Measurements from ENCODE around the gene TCEANC.
"Not testable (repeated sequence)": the region's sequence is repeated elsewhere in the genome, so short reads cannot be mapped to it uniquely, and the experiment has no call there.

Gene TCEANC, protein sequence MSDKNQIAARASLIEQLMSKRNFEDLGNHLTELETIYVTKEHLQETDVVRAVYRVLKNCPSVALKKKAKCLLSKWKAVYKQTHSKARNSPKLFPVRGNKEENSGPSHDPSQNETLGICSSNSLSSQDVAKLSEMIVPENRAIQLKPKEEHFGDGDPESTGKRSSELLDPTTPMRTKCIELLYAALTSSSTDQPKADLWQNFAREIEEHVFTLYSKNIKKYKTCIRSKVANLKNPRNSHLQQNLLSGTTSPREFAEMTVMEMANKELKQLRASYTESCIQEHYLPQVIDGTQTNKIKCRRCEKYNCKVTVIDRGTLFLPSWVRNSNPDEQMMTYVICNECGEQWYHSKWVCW

DNA sequence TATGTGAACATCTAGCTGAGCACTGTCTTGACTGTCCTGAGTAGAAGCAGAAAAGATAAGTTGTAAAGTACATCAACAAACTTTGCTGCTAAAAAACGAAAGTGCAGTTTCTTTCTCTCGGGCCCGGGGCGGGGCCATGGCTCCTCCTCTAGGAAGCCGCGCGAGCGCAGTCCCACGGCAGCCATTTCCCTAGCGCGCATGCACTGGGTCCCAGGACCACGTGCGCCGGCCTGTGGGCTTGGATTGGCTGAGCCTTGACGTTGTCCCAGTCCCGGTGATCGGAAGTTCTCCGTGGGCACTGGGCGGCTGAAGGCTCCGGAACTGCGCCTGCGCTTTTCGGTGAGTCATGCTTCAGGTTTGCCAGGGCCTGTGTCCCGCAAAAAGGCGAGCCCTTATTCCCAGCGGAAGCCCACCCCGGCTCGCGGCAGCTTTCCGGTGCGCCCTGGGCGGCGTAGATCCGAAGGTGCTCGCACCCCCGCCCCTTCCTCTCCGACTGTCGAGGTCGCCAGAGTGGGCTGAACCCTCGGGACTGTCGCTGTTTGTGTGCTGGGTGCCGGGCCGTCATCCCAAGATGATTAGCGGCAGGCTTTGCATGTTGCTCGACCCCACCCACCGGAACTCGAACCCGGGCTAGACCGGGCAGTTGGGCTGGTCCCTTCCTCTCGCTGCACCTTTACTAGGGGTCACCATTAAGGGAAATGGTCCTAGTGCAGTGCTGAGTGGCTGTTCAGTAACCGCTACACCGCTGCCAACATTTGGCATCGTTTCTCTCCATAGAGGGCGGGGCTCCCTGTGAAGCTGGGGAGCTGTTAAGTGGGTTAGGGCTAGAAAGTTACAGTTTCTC, at the start of gene TCEANC:
TSS of gene TCEANC (plus strand) at position 292 of the 844 bp plus-strand sequence. CDS start 9,368 bp downstream, outside the sequence.
- H3K27ac ChIP-seq (ENCODE audit: low read depth, low read length): peak within 1 kb of the TSS; percentile 90
- no peaks in the 10 kb centered on the region for H3K36me3 ChIP-seq (ENCODE audit: control insufficient read depth, insufficient read depth, low read length)
- H3K27me3 ChIP-seq (ENCODE audit: control insufficient read depth, insufficient read depth, low read length): no peaks in the 10 kb centered on the region; the same call in none of the 2 replicates
- peak within 1 kb of the TSS; percentile 79 for H3K4me3 ChIP-seq (ENCODE audit: low read depth, low read length)
- H3K9me3 ChIP-seq (ENCODE audit: control insufficient read depth, insufficient read depth, low read length): no peaks in the 10 kb centered on the region
- H3K9ac ChIP-seq (ENCODE audit: low read depth, low read length): peak within 1 kb of the TSS; percentile 56
- peaks cover 3% of the 10 kb centered on the region; the same call in 1 of the 2 replicates for H3K4me1 ChIP-seq (ENCODE audit: control insufficient read depth, insufficient read depth, low read length)

DNA sequence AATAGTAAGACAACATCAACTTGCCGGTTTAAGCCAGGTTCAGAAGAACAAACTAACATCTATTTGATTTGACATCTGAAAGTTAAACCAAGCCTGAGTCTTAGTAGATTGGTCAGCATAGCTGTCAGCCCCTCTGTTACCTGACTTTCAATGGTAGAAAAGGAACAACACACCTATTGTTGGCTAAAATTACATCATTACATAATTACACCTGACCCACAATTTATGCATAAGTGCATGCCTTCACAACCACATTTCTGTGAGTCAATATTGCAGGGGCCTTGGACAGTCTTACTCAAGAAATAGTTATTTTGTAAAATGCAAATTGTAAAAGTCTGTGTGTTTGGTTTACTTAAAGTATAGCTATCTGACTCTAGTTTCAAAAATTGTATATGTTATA, 47.3 kb upstream of the TCEANC start:
- H3K9ac ChIP-seq (ENCODE audit: low read depth, low read length): no peak overlapping the region
- H3K4me1 ChIP-seq (ENCODE audit: control insufficient read depth, insufficient read depth, low read length): peaks cover 10% of the 10 kb centered on the region
- H3K27ac ChIP-seq (ENCODE audit: low read depth, low read length): no peak overlapping the region
- H3K27me3 ChIP-seq (ENCODE audit: control insufficient read depth, insufficient read depth, low read length): peaks cover 3% of the 10 kb centered on the region; the same call in 1 of the 2 replicates
- H3K4me3 ChIP-seq (ENCODE audit: low read depth, low read length): no peak overlapping the region
- H3K9me3 ChIP-seq (ENCODE audit: control insufficient read depth, insufficient read depth, low read length): no peaks in the 10 kb centered on the region
- no peaks in the 10 kb centered on the region for H3K36me3 ChIP-seq (ENCODE audit: control insufficient read depth, insufficient read depth, low read length)

DNA sequence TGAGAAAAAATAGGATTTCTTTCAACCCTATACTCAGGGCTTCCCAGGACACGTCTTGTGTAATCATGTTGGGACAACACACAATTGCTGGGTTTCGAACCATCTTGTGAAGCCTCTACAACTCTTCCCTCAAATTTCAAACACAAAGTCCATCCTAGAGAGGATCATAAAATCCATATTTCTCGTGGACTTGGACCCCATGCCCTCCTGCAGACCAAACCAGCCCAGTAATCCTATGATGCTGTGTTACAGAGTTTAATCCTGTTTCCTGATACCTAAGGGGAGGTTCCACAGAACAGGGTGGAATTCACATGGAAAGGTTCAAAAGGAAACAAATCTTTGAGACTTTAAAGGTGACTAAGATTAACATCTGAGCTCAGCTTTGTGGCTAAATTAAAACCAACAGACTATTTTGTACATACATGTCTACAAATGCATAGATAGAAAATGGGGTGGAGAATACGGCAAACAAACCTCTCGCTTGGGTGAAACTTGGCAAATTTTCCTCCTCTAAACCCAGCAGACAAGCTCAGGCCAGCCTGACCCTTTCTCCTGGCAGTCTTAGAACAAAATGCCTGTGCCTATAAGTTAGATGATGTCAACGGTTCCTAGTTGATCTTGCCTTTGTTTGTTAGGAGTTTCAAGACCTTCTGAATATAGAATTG, 45.5 kb upstream of the TCEANC start:
- H3K4me3 ChIP-seq (ENCODE audit: low read depth, low read length): no peak overlapping the region
- H3K9me3 ChIP-seq (ENCODE audit: control insufficient read depth, insufficient read depth, low read length): no peaks in the 10 kb centered on the region; the same call in 1 of the 2 replicates
- H3K9ac ChIP-seq (ENCODE audit: low read depth, low read length): no peak overlapping the region
- H3K27ac ChIP-seq (ENCODE audit: low read depth, low read length): no peak overlapping the region
- no peaks in the 10 kb centered on the region for H3K36me3 ChIP-seq (ENCODE audit: control insufficient read depth, insufficient read depth, low read length)
- H3K4me1 ChIP-seq (ENCODE audit: control insufficient read depth, insufficient read depth, low read length): peaks cover 10% of the 10 kb centered on the region
- peaks cover 3% of the 10 kb centered on the region; the same call in 1 of the 2 replicates for H3K27me3 ChIP-seq (ENCODE audit: control insufficient read depth, insufficient read depth, low read length)

DNA sequence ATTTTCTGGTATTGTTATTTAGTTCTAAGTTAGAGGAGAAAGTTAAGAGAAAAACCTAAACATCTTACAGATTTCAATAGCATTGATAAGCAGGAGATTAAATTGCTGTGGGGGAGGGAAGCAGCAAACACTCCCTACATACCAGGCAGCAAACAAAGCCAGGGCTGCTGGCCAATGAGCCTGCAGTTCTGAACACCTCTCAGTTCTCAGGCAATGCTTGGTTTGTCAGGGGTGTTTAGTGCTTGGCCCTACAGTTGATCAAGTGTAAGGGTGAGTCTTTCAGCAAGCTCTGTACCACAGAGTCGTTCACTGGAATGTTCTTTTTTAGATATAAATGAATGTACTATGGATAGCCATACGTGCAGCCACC, 45.0 kb upstream of the TCEANC start:
- no peak overlapping the region for H3K9ac ChIP-seq (ENCODE audit: low read depth, low read length)
- H3K36me3 ChIP-seq (ENCODE audit: control insufficient read depth, insufficient read depth, low read length): no peaks in the 10 kb centered on the region
- no peak overlapping the region for H3K27ac ChIP-seq (ENCODE audit: low read depth, low read length)
- peaks cover 3% of the 10 kb centered on the region; the same call in 1 of the 2 replicates for H3K27me3 ChIP-seq (ENCODE audit: control insufficient read depth, insufficient read depth, low read length)
- H3K4me3 ChIP-seq (ENCODE audit: low read depth, low read length): no peak overlapping the region
- peaks cover 10% of the 10 kb centered on the region for H3K4me1 ChIP-seq (ENCODE audit: control insufficient read depth, insufficient read depth, low read length)
- H3K9me3 ChIP-seq (ENCODE audit: control insufficient read depth, insufficient read depth, low read length): no peaks in the 10 kb centered on the region; the same call in 1 of the 2 replicates

DNA sequence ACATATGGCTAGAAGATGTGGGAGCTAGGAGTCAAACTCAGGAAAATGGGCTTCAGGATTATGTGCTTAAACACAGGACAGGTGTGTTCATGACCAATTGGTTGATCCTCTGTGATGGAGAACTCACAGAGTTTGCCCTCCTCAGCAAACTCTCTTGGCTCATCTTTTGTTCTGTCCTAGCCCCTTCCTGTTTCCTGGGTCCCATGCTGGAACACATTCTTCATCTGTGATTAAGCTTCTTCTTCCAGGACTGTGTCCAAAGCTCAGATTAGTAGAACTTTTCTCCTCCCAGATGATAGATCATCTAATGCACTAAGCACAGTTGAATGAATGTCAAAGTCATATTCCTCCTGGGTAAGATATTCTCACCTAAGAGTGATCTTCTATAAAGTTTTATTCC, 38.8 kb upstream of the TCEANC start:
- Histone ChIP-seq H3K4me3 (ENCODE audit: low read depth, low read length) (no peak overlapping the region), H3K27ac (ENCODE audit: low read depth, low read length) (no peak overlapping the region), H3K9ac (ENCODE audit: low read depth, low read length) (no peak overlapping the region), H3K27me3 (ENCODE audit: control insufficient read depth, insufficient read depth, low read length) (peaks cover 12% of the 10 kb centered on the region; the same call in 1 of the 2 replicates), H3K36me3 (ENCODE audit: control insufficient read depth, insufficient read depth, low read length) (no peaks in the 10 kb centered on the region), H3K4me1 (ENCODE audit: control insufficient read depth, insufficient read depth, low read length) (no peaks in the 10 kb centered on the region), H3K9me3 (ENCODE audit: control insufficient read depth, insufficient read depth, low read length) (no peaks in the 10 kb centered on the region; the same call in 1 of the 2 replicates)

DNA sequence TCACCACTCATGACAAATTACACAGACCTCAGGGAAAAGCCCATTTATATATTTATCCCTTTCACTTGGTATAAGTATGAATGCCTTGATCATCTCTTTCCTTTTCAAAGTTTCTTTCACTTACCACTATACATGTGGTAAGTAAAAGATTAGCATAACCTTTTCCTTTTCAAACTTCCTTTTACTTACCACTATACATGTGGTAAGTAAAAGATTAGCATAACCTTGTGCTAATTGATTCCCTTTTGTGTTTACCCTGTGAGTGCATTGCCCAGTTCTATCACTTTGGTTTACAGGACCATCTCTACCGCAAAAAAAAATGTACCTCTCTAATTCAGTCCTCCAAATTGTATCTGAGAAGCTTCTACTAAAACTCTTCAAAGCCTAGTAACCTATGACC, 32.7 kb upstream of the TCEANC start:
- Histone ChIP-seq H3K36me3 (ENCODE audit: control insufficient read depth, insufficient read depth, low read length) (no peaks in the 10 kb centered on the region), H3K27me3 (ENCODE audit: control insufficient read depth, insufficient read depth, low read length) (peaks cover 17% of the 10 kb centered on the region; the same call in 1 of the 2 replicates), H3K4me1 (ENCODE audit: control insufficient read depth, insufficient read depth, low read length) (peaks cover 15% of the 10 kb centered on the region), H3K4me3 (ENCODE audit: low read depth, low read length) (peak overlapping the region; percentile 10; the same call in 1 of the 2 replicates), H3K9ac (ENCODE audit: low read depth, low read length) (no peak overlapping the region), H3K9me3 (ENCODE audit: control insufficient read depth, insufficient read depth, low read length) (peaks cover 4% of the 10 kb centered on the region; the same call in 1 of the 2 replicates), H3K27ac (ENCODE audit: low read depth, low read length) (peak overlapping the region; percentile 59)

DNA sequence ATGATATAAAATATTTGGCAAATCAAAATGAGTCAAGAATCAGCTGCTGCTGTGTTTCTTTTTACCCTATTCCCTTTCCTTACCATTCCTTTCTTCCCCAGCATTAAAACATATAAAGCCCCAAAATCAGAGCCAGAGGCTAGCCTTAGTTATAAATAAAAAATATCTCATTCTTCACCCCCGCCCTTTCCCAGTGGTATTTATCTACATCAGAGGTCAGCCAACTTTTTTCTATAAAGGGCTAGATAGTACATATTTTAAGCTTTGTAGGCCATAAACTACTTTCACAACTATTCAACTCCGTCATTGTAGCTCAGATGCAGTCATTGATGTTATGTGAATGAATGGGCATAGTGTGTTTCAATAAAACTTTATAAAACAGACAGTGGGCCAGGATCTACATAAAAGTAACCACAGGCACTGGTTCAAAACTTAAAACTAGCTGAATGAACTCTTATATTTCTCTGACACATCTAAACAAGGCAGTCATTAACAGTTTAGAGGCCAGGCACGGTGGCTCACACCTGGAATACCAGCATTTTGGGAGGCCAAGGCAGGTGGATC, 30.5 kb upstream of the TCEANC start:
- Histone ChIP-seq H3K36me3 (ENCODE audit: control insufficient read depth, insufficient read depth, low read length) (no peaks in the 10 kb centered on the region), H3K9me3 (ENCODE audit: control insufficient read depth, insufficient read depth, low read length) (peaks cover 4% of the 10 kb centered on the region; the same call in 1 of the 2 replicates), H3K27me3 (ENCODE audit: control insufficient read depth, insufficient read depth, low read length) (peaks cover 16% of the 10 kb centered on the region; the same call in 1 of the 2 replicates), H3K4me1 (ENCODE audit: control insufficient read depth, insufficient read depth, low read length) (peaks cover 15% of the 10 kb centered on the region), H3K4me3 (ENCODE audit: low read depth, low read length) (no peak overlapping the region), H3K27ac (ENCODE audit: low read depth, low read length) (no peak overlapping the region), H3K9ac (ENCODE audit: low read depth, low read length) (no peak overlapping the region)

DNA sequence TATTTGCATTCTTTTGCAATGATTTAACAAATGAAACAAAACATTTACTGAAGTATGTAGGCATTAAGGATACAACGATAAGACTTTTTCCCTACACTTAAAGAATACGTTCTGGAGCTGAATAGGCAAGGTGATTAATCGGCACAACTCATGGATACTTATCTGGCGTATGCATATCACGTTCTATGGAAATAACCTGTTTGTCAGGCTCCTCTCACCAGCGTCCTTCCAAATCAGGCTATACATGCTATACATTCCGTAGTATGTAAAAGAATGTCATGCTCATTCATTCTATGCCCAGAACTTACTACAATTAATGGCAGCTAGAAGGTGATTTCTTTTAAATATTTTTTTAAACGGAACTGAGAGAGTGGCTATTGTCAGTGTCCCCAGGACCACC, 25.6 kb upstream of the TCEANC start:
- H3K27ac ChIP-seq (ENCODE audit: low read depth, low read length): no peak overlapping the region
- H3K9me3 ChIP-seq (ENCODE audit: control insufficient read depth, insufficient read depth, low read length): peaks cover 13% of the 10 kb centered on the region; the same call in 1 of the 2 replicates
- no peaks in the 10 kb centered on the region for H3K36me3 ChIP-seq (ENCODE audit: control insufficient read depth, insufficient read depth, low read length)
- H3K4me1 ChIP-seq (ENCODE audit: control insufficient read depth, insufficient read depth, low read length): no peaks in the 10 kb centered on the region
- no peaks in the 10 kb centered on the region for H3K27me3 ChIP-seq (ENCODE audit: control insufficient read depth, insufficient read depth, low read length)
- no peak overlapping the region for H3K4me3 ChIP-seq (ENCODE audit: low read depth, low read length)
- H3K9ac ChIP-seq (ENCODE audit: low read depth, low read length): no peak overlapping the region

DNA sequence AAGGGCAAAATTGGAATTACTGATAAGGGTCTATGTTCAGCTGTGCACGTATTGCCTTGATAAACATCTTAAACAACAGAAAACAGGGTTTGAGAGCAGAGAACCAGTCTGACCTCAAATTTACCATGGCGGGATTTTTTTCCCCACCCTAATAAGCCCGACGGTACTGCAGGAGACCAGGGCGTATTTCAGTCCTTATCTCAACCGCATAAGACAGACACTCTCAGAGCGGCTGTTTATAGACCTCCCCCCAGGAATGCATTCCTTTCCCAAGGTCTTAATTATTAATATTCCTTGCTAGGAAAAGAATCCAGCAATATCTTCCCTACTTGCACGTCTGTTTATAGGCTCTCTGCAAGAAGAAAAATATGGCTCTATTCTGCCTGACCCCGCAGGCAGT, 15.7 kb upstream of the TCEANC start:
- H3K9me3 ChIP-seq (ENCODE audit: control insufficient read depth, insufficient read depth, low read length): peaks cover 14% of the 10 kb centered on the region
- not testable (repeated sequence) for H3K36me3 ChIP-seq (ENCODE audit: control insufficient read depth, insufficient read depth, low read length); H3K4me1 ChIP-seq (ENCODE audit: control insufficient read depth, insufficient read depth, low read length); H3K27ac ChIP-seq (ENCODE audit: low read depth, low read length); H3K4me3 ChIP-seq (ENCODE audit: low read depth, low read length); H3K9ac ChIP-seq (ENCODE audit: low read depth, low read length); H3K27me3 ChIP-seq (ENCODE audit: control insufficient read depth, insufficient read depth, low read length)

DNA sequence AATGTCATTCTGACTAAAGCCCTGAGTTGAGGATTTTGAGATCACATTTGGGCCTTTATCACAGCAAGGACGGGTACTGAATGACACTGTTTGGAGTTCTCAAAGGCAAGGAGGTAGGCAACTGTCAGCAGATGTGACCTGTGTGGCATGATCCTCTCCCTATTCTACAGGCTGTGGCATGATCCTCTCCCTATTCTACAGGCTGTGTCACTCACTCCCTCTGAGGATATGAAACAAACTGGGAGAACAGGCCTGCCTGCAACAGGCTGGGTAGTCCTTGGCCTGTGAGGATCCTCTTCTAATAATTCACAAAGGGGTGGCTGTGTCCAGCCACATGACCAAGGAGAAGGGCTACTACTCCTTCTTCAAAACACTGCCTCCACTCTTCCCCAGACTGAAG, 14.9 kb upstream of the TCEANC start:
- H3K4me3 ChIP-seq (ENCODE audit: low read depth, low read length): no peak overlapping the region
- no peaks in the 10 kb centered on the region for H3K27me3 ChIP-seq (ENCODE audit: control insufficient read depth, insufficient read depth, low read length)
- peaks cover 14% of the 10 kb centered on the region for H3K9me3 ChIP-seq (ENCODE audit: control insufficient read depth, insufficient read depth, low read length)
- H3K9ac ChIP-seq (ENCODE audit: low read depth, low read length): no peak overlapping the region
- no peaks in the 10 kb centered on the region for H3K36me3 ChIP-seq (ENCODE audit: control insufficient read depth, insufficient read depth, low read length)
- H3K4me1 ChIP-seq (ENCODE audit: control insufficient read depth, insufficient read depth, low read length): no peaks in the 10 kb centered on the region; the same call in 1 of the 2 replicates
- H3K27ac ChIP-seq (ENCODE audit: low read depth, low read length): no peak overlapping the region
